Omental fat pad (tissue), 4 donors: ENCODE results near the gene ARAP1. TPM values are rescaled to one million over a fixed set of nuclear protein-coding genes. Genes with fewer than 3 reads are reported as not detected.
A peak's percentile ranks its signal among the peaks of the same experiment; 100 is the strongest.

Experiments used
- ATAC-seq: fragments of 150-250 bp; one replicate; pipeline ENCODE4 v1.9.1; 2016; ENCODE audit warnings: mild to moderate bottlenecking, moderate library complexity; ENCODE audit not compliant: low FRiP score
- DNase-seq: peaks from one replicate; pipeline ENCODE4 v3.0.0-alpha.2; 2019; ENCODE audit warnings: low spot score
- CTCF ChIP-seq, 3 donors: fragments of 450-650 bp; IDR thresholded peaks; one replicate each; pipeline ENCODE4 v1.5.1; 2016 to 2017; ENCODE audit warnings: antibody characterized with exemption in 3 of 3, mild to moderate bottlenecking in 3 of 3, moderate library complexity in 2 of 3
- total RNA-seq, 4 donors: library from RNA; depleted of rRNA; stranded (reverse); fragments of >200 nt; gene quantifications; one replicate each; pipeline ENCODE4 v1.1.0, GENCODE V29; 2016

The ARAP1 gene
- total RNA-seq, 4 donors from 2014 or later = 112 to 204 (median 123) TPM

- TF ChIP-seq CTCF (IDR thresholded peaks at IDR 0.05) = peak in 1 of 3 donors; percentile 46
- DNase-seq (peak; percentile 58), ATAC-seq (no peak)
Measured at GRCh38 chr11:72724851-72725723, 27.1 kb downstream of the ARAP1 start.

GRCh38 chr11:72724021-72724551, 28.1 kb downstream of the ARAP1 start:
- no peak for TF ChIP-seq CTCF (IDR thresholded peaks at IDR 0.05)
- ATAC-seq = no peak
- no peak for DNase-seq

GRCh38 chr11:72723508-72723907, 28.7 kb downstream of the ARAP1 start:
- ATAC-seq = no peak
- TF ChIP-seq CTCF (IDR thresholded peaks at IDR 0.05) = no peak
- DNase-seq = no peak

- ATAC-seq (peak; percentile 88), DNase-seq (peak; percentile 76)
- no peak for TF ChIP-seq CTCF (IDR thresholded peaks at IDR 0.05)
Measured at GRCh38 chr11:72722050-72722748, 30.0 kb downstream of the ARAP1 start.

- DNase-seq = no peak
- ATAC-seq = peak; percentile 6
- no peak for TF ChIP-seq CTCF (IDR thresholded peaks at IDR 0.05)
Measured at GRCh38 chr11:72721689-72722049, 30.5 kb downstream of the ARAP1 start.

- DNase-seq = no peak
- no peak for TF ChIP-seq CTCF (IDR thresholded peaks at IDR 0.05)
- no peak for ATAC-seq
Measured at GRCh38 chr11:72721276-72721675, 30.9 kb downstream of the ARAP1 start.
